ENCODE results near the gene HLCS.

- TF ChIP-seq CTCF (IDR thresholded peaks at IDR 0.05; ENCODE audit: extremely low read depth in 1 of 2, insufficient read depth in 1 of 2, low read depth in 1 of 2, low read length in 2 of 2) (no peak), EZH2 (IDR thresholded peaks at IDR 0.05; ENCODE audit: borderline replicate concordance, low read depth, low read length, severe bottlenecking) (no peak), FOS (IDR thresholded peaks at IDR 0.05; ENCODE audit: borderline replicate concordance, insufficient read depth, low read length) (no peak)
These were observed 101.5 kb downstream of the HLCS start for GRCh38 chr21:36864974-36865373.

Measured in endothelial cell of umbilical vein (primary cell).